Fibroblast of the aortic adventitia (primary cell): ENCODE measurements around the gene IL37. TPM values are rescaled to one million over a fixed set of nuclear protein-coding genes. Genes with fewer than 3 reads are reported as not detected.
A peak's percentile ranks its signal among the peaks of the same experiment; 100 is the strongest.

Experiments
- DNase-seq: peaks from one replicate; pipeline ENCODE4 v3.0.0-alpha.2; 2010; ENCODE audit warnings: low read depth
- H3K4me3 ChIP-seq: 2 replicates; pipeline ENCODE4 v1.5.1; 2011; ENCODE audit warnings: low read depth, mild to moderate bottlenecking, control low read depth, low read length, moderate library complexity
- total RNA-seq: library from RNA; depleted of rRNA; stranded (reverse); fragments of >200 nt; gene quantifications from 2 replicates; pipeline ENCODE4 v1.2.3, GENCODE V29; 2012; ENCODE audit warnings: low replicate concordance
- TF ChIP-seq, protein P1 (sequence below): IDR thresholded peaks from 2 replicates; pipeline ENCODE4 v1.5.1; 2011; ENCODE audit warnings: mild to moderate bottlenecking, low read length, control low read depth, inconsistent platforms; ENCODE audit not compliant: insufficient read depth

The IL37 gene
- total RNA-seq, 1 donor = not detected

DNA sequence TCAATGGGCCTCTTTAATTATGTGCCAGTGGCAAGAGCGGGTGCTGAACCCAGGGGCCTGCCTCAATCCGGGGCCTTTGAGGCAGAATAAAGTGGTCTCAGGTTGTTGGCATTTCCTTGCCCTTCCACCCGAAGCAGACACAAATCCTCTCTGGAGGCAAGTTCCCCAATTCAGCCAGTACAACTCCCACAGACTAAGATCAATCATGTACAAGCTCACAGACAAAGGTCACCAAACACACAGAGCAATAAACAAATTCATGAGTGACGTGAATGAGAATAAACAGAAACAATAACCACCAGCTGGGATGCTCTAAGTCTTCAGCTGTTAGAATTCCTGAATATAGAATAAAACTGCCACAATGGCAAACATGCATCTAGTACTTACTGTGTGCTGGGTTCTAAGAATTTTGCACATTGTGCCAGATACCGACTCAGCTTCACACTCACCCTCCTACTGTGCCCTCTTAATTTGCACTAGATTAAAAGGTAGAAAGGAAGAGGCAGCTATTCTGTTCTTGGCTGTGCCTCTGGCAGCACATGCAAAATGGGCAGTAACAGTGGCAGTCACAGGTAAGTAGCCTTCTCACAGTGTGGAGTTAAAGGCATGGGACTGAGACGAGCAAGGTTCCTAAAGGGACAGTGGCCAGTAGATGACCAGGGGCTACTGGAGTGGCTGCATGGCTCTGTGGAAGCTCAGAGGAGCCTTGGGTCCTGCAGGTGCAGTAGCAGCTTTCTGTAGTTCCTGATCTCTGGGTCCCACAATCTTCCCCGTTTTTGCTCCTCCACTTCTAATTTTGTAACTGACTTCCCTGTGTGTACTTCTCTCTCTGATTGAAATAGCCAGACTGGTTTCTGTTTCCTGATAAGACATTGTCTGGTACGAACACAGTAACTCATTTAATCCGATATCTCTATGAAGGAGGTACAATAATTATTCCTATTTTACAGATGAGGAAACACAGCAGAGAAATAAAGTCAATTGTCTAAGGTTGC is 39.8 kb upstream of the IL37 start:
- DNase-seq = no peak
- TF ChIP-seq, protein P1, sequence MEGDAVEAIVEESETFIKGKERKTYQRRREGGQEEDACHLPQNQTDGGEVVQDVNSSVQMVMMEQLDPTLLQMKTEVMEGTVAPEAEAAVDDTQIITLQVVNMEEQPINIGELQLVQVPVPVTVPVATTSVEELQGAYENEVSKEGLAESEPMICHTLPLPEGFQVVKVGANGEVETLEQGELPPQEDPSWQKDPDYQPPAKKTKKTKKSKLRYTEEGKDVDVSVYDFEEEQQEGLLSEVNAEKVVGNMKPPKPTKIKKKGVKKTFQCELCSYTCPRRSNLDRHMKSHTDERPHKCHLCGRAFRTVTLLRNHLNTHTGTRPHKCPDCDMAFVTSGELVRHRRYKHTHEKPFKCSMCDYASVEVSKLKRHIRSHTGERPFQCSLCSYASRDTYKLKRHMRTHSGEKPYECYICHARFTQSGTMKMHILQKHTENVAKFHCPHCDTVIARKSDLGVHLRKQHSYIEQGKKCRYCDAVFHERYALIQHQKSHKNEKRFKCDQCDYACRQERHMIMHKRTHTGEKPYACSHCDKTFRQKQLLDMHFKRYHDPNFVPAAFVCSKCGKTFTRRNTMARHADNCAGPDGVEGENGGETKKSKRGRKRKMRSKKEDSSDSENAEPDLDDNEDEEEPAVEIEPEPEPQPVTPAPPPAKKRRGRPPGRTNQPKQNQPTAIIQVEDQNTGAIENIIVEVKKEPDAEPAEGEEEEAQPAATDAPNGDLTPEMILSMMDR = no peak
- H3K4me3 ChIP-seq = no peak overlapping the region

DNA sequence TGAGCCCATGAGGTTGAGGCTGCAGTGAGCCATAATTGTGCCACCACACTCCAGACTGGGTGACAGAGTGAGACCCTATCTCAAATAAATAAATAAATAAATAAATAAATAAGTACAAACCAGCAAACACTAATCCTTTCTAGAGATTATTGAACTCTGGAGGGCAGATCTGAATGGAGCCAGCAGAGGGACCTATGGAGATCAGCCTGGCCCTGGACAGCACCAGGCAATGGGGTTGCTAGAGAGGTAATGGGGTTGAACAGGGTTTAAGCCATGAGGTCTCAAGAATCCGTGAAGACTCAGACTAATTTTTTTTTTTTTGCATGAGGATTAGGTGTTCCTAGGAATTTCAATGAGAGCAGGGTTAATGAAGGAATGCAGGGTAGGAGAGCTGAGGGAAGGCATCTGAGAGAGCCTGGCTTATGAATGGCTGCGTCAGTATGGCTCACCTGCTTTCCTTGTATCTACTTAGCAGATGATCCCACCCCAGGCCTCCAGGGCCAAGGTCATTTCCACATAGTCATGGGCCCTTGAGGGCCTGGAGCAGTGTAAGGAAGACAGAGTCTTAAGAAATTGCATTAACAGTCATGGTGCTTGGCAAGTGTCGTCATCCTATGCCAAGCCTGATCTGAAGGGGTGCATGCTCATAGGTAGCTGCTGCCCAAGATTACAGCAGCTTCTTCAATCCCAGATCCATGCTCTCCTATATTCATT is 34.6 kb upstream of the IL37 start:
- TF ChIP-seq, protein P1 = no peak
- no peak for DNase-seq
- no peak overlapping the region for H3K4me3 ChIP-seq

DNA sequence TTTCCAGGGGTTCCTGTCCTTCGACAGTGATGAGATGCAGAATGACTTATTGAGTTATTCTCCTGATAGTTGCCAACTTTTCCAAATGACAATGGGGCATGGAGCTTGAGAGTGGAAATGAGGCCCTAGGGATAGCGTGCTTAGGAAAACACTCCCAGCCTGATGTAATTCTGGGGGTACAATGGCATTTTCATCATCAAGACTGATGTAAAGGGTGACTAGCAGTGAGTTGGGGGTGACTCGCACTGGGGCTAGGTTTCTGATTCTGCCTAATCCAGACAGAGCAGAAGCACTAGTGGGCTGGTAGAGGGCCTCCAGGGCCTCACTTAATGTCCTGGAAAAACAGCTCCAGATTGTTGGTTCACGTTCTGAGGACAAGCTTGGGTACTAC is 34.0 kb upstream of the IL37 start:
- H3K4me3 ChIP-seq = no peak overlapping the region
- TF ChIP-seq, protein P1 = no peak
- peak; percentile 57 for DNase-seq

DNA sequence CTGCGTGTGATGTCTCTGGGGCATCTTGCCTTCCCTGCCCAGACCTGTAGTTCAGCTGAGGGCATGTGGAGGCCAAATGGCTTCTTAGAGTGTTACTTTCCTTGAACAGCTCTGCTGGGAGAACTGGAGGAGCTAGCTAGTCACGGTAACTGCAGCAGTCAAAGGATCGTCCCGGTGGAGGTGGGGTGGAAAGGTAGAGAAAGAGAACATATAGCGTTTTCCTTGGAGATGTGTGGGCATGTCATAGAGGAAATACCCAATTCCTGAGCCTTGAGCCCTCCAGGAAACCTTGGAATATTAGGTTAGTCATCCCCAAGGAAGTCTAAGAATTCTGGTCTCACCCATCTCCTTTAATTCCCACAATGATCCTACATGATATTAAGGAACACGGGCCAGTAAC is 33.5 kb upstream of the IL37 start:
- TF ChIP-seq, protein P1 = no peak
- no peak overlapping the region for H3K4me3 ChIP-seq
- peak; percentile 47 for DNase-seq

DNA sequence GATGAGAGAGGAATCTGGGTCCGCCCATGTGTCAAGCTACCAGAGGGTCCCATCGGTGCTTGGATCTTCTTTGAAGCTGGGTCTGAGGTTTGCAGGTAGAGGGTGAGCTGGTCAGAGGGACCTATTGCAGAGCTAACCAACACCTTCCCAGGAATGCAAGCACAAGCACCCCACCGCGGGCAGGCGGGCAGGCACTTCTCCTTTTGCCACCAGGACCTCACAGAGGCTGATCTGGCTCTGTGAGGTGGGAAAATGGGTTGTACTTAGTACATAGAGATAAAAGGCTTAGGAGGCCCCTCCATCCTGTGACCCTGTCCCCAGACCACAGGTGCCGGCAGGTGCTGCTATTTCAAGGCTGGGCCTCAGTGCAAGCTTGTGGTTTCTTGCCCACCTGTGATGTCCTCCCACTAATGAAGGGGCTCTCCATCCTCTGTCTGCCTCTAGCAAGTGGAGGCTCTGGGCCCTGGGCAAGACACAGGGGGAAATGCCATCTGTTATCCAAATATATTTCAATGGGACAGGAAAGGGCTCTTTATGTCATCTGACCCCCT is 31.4 kb upstream of the IL37 start:
- TF ChIP-seq, protein P1 = no peak
- no peak overlapping the region for H3K4me3 ChIP-seq

DNA sequence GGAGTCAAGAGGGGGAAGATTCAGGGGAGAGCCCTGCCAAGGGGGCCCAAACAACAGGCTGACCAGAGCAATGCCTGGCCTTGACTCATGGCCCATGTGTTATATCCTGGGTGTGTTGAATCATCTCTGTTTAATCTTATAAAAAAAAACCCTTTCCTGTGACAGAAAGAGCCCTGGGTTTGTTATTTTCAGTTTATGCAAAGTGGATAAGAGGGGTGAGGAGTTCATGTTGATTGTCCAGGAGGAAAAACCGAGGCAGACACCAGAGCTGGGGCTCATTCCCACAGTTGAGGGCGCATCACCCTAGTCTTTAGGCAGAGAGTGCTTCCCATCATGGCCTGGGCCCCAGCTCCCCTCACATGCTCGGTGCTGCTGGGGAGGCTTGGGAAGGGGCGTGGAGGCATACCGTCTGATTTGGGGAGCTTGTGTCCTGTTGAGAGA is 30.9 kb upstream of the IL37 start:
- TF ChIP-seq, protein P1 = no peak
- DNase-seq = peak; percentile 80
- no peak overlapping the region for H3K4me3 ChIP-seq

More for the DNA sequence above, 31.4 kb upstream of the IL37 start:
- DNase-seq = no peak
